ENCODE measurements around the gene POP4.

- TF ChIP-seq GATA2 (IDR thresholded peaks at IDR 0.05; ENCODE audit: low read depth, low read length), result no peak
- TF ChIP-seq GATA3 (IDR thresholded peaks at IDR 0.05; ENCODE audit: low read depth, low read length), result no peak
Measured at GRCh38 chr19:29583196-29583999, 22.7 kb upstream of the POP4 start.
